ENCODE results near the gene JAG1.
A peak's percentile ranks its signal among the peaks of the same experiment; 100 is the strongest.

The JAG1 gene

GRCh38 chr20:10673842-10674683, at the start of gene JAG1:
TSS of gene JAG1 (minus strand) at chr20:10673999. CDS start at chr20:10673530, 469 bp downstream.
- DNase-seq: peak; percentile 84

- no peak for DNase-seq
These were observed 48.2 kb upstream of the JAG1 start for GRCh38 chr20:10721976-10722375.

DNA sequence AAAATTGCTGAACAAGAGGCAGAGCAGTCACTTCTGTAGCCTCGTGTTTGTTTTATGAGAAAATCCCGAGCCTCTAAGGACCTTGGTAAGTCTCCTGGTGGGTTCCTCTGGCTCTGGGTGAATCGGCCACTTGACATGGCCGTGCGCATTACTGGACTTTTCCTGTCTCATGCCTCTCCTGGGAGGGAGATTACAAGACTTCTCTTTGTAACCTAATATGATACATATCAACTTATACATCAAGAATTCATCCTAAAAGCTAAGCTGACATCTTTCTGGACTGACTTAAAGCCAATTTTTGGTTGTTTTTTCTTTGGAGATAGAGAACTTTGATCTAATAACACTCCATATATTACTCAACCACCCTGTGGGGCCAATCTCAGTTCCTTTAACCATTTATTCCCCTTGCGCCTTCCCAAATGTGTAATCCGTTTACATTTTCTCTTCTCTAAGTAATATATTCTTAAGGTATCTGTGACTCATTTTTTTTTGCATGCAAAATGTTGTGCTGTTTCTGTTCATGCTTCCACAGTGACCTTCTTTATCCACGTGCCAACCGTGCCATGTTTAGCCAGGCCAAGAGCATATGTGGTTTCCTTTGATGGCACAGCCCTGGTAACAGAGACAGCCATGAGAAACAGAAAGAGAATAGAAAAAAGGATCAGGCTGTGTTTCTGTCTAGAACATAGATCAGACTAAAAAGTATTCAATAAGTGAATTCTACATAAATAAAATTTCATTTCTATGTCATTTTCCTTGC, 47.5 kb upstream of the JAG1 start:
- DNase-seq: no peak

GRCh38 chr20:10720565-10720964, 46.8 kb upstream of the JAG1 start:
- no peak for DNase-seq

GRCh38 chr20:10719740-10720385, 46.1 kb upstream of the JAG1 start:
- no peak for DNase-seq

DNA sequence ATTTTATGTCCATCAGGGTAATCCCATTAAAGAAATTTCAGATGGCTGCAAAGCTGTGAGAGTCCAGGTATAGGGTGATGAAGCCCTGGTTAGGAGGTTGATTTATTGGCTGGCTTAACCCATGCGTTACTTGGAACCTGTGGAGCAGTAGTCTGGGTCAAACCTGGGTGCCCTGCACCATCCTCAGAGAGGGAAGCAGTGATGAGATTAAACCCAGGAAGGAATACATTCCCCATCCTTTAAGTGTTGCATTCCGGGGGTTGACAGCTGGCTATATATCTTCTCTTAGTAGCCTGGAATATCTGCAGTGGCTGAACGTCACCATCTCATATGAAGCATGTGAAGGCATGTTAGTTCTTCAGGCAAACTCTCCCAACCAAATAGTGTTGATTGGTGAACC, 44.9 kb upstream of the JAG1 start:
- no peak for DNase-seq

DNA sequence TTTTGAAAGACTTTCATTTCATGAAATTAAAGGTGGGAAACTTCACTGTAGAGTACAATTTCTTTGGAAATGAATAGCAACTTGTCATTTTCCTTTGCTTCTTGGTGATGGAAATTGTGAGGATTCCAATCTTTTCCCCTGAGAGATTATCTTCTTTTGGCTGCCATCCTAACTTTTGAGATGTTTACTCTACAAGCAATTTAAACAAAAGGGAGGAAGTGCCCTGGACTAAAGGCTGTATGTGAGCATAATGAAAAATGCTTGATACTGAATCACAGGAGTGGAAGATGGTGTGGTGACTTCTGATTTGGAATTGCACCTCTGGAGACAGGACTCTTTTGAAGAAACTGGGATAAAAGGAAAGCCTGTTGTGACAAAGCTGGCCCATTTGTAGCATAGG, 43.1 kb upstream of the JAG1 start:
- DNase-seq: no peak

DNA sequence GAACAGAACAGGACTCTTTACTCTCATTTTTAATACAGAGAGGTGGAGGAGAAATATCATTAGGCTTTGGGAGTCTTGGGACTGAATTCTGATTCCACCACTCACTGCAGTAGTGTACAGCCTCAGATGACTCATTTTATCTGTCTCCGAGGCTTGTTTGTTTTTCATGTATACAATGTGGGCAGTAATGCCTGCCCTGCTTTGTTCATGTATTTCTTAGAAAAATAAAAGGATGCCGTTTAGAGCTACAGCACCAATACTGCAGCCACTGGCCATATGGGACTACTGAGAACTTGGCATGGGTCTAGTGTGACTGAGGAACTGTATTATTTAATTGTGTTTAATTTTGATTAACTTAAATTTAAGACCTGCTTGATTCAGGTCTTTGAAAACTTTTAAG, 41.2 kb upstream of the JAG1 start:
- no peak for DNase-seq

DNA sequence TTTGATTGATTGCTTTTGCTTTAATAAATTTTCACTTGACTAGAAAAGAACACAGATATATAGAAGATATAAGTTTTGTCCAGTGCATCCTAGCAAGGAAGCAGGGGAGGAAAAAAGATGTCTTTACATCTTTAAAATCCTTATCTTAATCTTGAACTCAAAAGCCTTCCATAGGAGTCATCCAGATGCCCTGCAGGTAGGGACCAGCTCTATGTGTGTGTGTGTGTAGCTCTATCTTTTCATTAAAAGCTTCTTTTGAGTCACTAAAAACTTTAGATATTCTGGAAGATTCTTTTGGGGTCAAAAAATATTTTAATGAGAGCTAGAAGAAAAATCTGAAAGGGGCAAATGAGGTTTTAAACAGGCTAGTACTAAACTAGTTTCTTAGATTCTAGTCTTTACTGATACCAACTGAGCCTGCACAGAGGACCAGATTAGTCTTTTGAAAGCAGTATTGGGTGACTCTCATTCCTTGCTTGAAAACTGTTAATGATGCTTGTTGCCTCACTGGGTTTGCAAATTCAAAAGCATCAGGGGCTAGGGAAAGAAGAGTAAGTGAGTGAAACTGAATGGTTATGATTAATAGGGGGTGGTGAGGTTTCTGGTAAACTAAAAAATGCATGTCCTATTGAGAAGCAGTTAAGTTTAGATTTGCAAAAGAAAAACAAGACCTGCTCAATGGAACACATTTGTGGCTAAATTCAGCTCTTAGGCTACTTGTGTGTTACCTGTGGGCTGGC, 40.6 kb upstream of the JAG1 start:
- DNase-seq: no peak

DNA sequence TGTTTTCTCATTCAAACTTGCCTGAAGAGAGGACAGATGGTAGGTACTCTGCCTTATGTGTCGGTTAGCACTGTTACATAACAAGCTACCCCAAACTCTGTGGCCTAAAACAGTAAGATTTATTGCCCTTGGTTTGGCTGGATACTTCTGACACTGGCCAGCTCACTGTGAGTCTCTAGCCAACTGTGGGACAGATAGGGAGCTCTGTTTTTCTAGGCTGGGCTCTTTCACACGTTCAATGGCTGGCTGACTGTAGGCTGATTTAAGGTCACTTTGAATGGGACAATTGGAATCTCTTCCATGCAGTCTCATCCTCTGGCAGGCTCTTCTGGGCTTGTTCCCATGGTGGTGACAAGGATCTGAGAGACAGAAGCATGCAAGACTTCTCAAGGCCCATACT, 39.4 kb upstream of the JAG1 start:
- DNase-seq: no peak

- DNase-seq: no peak
These were observed 38.2 kb upstream of the JAG1 start for GRCh38 chr20:10711903-10712451.

DNA sequence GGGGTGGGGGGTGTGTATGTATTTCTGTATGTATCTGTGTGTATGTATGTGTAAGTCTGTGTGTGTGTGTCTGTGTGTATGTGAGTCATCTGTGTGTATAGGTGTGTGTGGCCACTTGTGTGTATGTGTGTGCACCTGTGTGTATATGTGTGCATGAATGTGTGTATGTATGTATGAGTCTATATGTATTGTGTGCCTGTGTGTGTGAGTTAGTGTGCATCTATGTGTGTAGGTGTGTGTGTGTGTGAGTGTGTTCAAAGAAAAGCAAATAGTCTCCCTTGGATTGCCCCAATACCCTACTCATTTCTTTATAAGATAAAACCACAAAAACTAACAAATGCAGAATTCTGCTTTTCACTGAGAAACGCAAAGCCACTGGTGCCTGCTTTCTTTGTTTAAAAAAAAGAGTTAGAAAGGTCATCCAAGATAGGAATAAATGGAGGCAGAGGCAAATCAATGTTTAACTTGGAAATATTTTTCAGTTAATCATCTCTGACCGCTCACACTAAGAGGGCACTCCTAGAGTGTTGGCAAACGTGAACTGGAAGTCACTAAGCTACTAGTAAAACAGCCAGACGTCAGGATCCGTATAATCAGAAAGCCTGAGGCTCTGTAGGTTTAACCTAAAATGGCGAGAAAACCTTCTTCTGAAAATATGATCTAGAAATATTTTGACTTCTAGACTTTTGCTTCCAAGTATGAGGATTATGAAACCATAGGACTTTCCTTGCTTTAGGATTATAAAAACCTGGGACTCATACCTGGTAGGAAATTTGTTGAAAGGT, 37.4 kb upstream of the JAG1 start:
- no peak for DNase-seq

- no peak for DNase-seq
These were observed 36.1 kb upstream of the JAG1 start for GRCh38 chr20:10709916-10710315.

GRCh38 chr20:10708351-10709185, 34.8 kb upstream of the JAG1 start:
- DNase-seq: no peak

DNA sequence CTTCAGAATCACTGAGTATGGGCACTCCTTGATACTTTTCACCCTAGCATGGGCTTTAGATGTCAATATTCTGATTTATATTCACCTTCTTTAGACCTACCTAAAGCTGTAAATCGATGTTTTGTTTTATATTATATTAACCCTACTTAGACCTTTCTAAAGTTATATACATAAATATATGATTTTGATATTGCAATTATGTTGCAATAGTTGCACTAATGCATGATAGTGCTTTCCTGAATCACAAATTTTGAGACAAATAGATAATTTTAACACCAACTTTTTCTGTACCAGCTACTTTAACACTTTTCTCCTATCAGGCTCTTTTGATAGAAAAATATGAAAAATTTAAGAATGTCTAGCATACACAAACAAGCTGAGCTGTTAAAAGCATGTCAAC, 34.0 kb upstream of the JAG1 start:
- no peak for DNase-seq

DNA sequence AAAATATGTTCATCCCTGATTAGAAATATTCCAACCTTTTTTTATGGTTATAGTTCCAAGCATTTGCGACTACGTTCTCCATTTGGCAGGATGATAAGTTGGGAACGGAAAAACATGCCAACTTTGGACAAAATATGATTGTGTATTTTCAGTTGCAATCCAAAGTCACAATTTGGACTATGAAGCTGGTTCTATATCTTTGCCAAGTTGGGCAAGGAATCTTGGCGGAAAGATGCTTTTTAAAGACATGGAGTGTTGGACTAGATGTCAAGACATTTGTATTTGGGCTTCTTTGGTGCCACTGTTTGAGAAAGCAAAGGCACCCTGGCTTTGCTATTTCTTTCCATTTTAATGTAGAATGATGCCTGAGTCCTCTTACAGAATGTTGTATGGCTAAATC, 33.3 kb upstream of the JAG1 start:
- DNase-seq: no peak

DNA sequence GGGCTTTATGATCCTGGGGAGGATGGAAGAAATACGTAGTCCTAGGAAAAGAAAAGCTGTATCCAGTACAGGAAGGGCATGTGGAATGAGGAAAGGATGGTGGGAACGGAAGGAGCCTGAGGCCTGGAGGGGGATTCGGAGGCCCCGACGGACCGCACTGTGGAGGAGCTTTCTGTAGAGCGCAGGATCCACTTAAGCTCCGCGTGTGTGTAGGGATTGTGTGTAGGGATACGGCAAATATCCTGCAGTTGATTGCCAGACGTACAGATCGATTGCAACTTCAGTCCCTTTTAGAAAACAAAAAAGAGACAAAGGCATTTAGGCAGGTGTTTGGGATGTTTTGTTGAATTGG, 32.6 kb upstream of the JAG1 start:
- DNase-seq: no peak

DNA sequence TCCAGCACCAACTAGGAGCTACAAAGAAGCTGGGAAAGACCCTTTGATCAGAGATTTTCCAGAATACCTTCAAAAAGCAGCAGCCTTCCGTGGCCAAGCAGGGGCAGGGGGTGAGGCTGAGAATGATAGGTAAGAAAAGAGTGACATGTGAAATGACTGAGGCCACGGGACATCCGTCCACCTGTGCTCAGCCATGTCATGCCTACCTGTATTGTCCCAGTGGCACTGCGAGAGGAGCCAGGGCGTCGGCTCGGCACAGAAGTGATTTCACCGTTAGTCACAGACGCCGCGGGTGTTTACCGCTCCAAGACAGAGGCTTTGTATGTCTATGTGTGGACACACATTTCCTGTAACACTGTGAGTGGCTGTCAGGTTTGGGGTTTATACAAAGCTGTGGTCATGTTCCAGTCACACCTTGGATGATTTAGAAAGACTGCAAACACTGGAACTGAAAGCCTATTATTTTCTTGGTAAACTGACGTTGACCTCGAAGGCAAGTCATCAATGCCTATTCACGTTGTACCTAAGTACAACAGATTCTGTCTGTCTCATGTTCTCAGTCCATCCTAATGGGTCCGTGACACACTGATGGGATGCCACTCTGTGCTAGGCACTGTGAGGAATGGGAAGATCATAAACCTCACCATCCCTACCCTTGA, 32.1 kb upstream of the JAG1 start:
- no peak for DNase-seq

DNA sequence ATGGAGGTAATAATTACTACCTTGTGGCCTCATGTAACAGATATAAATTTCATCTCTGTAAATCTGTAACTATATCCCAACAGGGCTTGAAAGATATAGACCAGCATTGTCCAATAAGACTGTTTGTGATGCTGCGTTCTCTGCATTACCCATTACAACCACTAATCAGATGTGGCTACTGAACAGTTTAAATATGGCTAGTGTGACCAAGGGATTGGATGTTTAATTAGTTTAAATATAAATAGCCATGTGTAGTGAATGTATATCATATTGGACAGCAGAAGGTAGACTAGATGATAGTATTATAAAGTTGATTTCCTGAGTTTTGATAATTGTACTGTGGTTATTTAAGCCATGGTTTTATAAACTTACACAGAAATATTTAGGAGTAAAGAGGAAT, 27.8 kb upstream of the JAG1 start:
- DNase-seq: no peak

DNA sequence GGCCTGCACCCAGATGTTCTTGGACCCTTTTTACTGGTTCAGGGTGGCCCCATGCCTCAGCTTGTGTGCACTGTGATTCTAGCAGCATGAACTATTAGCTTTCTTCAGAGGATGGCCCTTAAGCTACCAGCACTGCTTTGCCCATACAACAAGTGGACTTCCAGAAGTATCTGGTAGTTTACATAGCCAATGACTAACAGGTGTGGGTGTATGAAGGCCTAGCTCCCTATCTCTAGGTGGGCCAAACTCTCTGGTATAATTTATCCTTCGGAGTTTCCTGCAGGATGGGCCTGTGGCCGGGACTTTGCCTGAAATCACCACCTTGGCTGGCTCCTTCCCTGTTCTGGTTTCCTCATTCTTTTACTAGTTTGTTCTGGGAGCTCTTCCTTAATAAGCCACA, 26.1 kb upstream of the JAG1 start:
- no peak for DNase-seq

GRCh38 chr20:10699489-10699888, 25.7 kb upstream of the JAG1 start:
- DNase-seq: no peak
